ENCODE measurements around the gene TRPC6.
"Not testable (repeated sequence)": the region's sequence is repeated elsewhere in the genome, so short reads cannot be mapped to it uniquely, and the experiment has no call there.

TRPC6 gene

DNA sequence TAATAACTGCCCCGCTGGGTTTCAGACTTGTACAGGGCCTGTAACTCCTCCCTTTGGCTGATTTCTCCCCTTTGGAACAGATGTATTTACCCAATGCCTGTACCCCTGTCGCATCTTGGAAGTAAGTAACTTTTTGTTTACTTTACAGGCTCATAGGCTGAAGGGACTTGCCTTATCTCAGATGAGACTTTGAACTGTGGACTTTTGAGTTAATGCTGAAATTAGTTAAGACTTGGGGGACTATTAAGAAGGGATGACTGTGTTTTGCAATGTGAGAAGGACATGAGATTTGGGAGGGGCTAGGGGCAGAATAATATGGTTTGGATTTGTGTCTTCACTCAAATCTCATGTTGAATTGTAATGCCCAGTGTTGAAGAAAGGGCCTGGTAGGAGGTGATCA, 62.0 kb downstream of the TRPC6 start:
- DNase-seq, result no peak

DNA sequence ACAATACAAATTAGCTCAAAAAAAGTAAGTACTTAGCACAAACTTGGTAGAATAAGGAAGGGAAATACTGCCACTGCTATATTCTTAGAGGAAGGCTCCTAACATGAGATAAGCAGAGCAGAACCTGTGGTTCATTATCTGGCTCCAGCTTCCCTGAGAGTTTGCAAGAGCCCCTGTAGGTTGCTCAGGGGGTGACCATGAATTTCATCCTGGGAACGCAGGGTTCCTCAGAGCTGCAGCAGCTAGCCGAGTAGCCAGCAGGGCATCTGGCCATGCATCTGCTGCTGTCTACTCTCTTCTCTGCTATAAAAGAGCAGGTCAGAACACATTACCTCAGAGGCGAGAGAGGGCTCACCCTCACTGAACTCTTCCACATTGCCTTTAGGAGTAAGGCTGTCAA, 67.3 kb downstream of the TRPC6 start:
- no peak for DNase-seq

DNA sequence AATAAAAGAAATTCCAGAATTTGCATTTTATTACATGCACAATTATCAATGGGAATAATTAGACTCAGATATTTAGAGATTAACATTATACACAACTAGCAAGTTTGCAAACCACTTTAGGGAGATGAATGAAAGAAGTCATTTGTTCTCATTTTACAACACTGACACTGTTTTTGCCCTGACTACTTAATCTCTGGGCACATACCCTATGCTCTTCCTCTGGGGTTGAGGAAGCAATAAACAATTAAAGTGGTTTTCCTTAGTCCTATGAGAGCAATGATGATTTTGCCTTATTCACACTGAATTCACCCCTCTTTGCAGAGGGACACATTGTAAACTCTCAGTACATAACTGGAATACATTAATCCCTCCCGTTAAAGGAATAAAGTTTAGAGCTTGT, 72.7 kb downstream of the TRPC6 start:
- no peak for DNase-seq

DNA sequence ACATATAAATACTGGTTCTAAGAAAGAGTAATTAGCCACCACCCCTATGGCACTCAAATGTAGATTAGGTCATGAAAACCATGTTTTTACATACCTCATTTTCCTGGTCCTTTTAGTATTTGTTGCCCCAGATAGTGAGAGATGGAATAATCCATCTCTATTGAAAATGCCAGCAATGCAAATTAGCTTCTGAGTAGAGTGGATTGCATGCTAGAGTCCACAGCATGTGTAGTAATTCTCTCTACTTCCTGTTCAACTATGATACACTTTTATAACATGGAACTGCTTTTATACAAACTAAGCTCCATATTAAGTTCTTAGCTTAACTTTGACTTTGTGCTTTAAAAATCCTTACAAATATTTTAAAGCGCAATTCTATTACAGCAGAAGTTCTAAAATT, 73.2 kb downstream of the TRPC6 start:
- DNase-seq, result no peak

DNA sequence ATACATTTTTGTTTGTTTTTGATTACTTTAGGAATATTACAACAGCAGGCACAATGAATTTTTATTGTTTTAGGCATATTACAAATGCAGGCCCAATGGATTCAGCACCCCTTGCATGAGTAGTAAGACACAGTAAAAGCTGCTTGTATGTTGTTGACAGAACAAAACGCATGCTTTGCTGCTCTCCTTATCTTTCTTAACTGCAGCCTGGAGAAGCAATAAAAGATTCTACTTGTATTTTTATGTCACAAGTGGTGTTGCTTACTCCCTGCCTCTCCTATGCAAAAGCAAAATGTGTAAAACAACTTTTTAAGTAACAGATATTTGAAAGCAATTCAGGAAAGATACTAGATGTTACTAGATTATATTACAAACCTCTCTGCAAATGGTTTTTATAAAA, 73.9 kb downstream of the TRPC6 start:
- no peak for DNase-seq

DNA sequence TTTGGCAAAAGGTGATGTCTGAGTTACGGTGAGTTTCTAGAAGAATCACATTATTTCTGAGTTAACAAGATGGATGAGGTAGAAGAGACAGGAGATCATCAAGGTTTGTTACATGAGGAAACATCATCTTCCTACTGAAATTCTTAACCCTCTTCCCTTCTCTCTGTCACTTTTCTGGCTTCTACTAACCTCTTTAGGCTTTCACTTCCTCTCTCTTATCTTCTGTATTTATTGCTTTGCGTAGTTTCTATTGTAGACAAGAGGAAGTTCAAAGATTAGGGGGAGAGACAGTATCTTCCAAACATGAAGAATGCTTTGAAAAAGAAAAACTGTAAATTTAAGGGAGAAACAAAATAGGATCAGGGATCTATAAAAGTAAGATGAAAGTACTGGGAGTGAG, 75.4 kb downstream of the TRPC6 start:
- no peak for DNase-seq

DNA sequence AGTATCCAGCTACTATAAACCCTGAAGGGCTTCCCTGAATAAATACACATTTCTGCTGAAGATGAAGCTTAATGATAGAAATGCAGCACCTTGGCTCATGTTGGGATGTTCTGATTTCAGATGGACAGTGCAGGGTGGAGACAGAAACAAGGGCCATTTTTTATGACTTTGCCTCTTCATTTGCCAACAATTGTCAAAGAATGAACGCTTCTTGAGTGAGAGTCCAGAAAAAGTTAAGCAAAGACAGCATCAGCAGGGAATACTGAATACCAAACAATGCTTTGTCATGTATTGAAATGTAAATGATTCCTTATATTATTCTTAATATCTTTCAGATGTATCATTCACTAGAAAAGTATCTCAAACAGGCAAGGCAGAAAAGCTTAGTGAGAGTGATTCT, 84.9 kb downstream of the TRPC6 start:
- DNase-seq, result no peak

DNA sequence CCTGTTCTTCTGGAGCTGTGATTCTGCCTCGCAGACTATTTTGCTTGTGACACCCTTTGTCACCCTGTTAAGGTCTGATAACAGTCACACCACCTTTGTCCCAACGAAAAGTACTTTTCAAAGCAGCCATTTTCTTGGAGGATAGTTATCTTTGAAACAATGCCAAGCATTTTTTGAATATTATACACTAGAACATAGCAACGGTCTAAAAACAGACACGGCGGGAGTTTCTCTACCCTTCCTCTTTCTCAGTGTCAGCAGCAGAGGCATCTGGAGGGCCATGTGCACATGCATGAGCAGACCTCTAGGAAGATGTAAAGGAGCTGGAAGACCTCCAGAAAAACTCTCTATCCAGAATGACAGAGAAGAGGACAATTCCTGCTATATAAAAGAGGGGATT, 86.5 kb downstream of the TRPC6 start:
- DNase-seq, result no peak

DNA sequence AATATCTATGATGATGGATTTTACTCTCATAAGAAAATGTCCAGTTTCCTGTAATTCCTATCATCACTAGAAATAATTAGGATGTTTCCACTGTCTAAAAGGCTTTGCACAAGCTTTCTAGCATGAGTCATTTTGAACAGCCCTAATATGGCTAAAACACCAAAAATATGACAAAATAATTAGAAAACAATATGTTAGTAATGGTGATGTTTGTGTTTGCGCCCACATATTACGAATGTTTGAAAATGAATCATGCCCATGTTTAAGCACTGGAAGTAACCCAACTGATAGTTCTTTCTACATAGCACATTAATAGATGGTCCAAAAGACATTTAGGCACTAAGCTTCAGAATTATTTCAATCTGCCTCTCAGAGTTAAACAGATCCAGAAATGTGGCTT, 96.0 kb downstream of the TRPC6 start:
- no peak for DNase-seq

DNA sequence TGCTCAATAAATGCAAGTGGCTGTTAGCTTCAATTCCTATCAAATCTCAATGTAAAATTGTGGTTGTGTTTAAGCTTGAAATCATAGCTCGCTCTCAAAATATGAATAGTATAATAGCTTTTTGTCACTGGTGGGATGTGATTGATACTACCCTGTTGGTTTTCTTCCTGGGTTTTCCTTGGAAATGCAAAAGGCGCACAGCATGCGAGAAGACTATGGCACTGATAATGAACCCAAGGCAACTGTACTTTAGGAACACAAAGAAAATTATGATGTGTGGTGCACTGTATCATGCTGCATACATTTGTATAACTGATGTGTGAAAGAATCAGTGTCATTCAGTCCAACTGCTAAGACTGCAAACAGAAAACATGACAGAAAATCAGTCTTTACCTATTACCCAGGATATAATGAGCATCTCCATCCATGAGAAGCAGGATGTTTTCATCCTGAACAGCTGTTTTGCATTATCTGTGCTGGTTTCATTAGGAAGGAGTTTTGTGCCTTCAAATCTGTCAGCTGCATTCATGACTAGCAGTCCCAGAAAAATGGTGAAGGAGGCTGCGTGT, 101.2 kb downstream of the TRPC6 start:
- DNase-seq, result no peak

DNA sequence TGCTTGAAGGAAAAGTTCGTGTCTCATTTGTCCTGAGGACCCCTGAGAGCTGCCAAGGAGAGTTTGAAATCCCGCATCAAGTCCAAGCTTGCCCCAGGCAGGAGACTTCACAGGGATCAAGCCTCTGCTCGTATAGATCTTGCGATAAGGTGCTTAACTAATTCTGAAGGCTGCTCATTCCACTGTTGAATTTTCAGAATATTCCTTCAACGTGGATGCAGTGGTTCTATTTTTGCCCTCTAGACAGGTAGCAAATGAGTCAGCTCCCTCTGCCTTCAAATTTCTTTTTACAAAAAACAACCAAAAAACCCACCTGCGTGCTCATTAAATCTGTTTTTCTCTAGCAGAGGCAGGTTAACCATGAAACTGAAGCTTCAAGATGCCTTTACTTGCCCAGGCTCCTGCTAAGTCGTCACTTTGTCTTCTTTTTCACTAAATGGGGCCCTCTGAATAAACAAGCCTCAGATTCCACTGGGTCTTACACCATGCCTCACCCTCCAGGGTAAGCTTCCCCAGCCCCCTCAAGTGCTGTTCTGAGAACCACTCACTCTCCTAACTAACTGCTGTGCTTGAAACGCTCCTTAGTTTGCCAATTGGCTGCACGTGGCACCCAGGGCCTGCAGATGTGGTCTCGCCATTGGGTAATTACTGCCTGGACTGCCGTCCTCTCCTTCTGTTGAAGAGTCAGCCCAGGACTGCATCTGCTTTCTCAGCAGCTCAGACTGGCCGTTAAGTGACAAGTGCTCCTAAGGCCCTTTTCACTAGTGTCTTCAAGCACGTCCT, 105.0 kb downstream of the TRPC6 start:
- DNase-seq, result no peak

DNA sequence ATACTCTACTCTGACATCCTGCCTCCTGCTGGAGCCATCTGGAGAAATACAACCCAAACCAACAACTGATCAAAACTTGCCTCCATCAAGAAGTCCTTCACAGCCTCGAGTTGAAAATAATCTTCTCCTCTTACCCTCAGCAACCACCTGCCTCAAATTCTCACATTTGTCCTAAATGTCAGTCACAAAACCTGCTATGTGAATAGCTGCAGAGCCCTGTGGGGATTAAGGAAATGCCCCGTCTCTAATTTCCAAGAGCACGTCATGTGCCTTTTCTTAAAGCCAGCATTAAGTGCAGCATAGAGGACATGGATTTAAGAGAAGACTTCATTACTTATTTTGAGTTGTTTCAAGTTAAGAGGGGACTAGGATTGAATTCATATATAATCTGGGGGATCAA, 105.9 kb downstream of the TRPC6 start:
- DNase-seq, result no peak

DNA sequence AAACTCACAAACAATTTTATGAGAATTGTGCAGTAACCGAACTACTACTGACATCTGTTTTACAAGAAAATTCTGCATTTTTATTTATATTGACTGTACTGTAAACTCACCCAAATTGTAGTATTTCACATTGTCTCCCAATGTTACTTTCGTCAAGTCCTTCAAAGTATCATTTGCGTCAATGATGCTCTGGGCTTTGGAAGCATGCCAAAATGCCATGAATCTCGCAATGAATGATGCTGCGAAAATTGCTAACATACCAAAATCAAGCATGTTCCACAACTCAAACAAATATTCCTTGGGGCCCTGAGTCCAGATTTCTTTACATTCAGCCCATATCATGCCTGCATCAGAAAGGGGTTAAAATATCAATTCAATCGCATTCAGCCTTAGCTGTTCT, 107.6 kb downstream of the TRPC6 start:
- DNase-seq, result no peak

DNA sequence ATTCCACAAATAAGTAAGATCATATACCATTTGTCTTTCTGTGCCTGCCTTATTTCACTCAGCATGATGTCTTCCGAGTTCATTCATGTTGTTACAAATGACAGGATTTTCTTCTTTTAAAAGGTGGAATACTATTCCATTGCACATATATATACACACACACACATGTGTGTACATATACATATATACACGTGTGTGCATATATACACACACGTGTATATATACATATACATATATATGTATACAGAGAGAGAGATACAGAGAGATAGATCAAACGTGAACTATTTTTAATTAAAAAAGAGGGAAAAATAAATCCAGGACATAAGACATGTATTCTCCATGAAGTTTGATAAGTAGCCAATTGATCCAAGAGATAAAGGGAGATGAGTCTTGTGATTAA, 108.1 kb downstream of the TRPC6 start:
- no peak for DNase-seq

DNA sequence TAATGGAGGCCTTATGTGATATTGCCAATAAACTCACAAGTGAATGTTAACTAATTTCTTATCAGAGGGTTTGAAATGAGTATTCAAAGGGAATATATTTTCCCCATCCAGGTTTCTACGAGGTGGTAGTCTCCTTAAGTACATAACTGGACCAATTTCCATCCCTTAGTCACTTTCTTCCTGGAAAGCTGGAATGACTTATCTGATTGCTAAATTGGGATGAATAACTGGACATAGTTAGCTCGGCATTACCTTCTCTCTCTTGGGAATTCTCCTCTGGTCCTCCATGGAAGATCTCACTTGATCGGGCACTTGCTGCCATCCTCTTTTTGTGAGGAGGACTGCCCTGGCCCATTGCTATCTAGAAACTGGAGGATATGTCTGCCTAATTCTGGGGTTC, 109.1 kb downstream of the TRPC6 start:
- DNase-seq, result no peak

DNA sequence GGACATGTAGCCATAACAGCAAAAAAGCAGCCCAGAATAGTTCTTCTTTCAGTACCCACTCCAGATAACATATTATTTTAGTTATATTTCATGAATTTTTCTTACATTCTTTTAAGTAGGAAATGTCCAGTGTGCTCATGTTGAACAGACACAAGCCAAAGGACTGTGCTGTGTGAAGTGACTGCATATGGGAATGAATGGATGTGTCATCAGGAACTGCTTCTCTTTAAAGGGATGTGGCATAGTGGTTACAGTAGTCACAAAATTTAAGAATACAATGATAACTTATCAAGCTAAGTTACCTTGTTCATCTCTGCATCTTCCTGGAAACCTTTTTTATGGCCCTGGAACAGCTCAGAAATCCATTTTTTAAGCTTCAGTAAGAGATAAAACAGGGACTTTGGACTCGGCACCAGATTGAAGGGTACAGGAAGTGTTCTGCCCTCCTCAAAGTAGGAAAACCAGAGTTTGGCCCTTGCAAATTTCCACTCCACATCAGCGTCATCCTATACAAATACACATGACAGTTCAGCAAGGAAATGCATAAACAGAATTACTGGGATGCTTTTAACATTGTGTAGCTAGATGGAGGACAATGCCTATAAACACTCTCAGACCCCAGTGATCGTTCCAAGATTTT, 112.8 kb downstream of the TRPC6 start:
- no peak for DNase-seq

DNA sequence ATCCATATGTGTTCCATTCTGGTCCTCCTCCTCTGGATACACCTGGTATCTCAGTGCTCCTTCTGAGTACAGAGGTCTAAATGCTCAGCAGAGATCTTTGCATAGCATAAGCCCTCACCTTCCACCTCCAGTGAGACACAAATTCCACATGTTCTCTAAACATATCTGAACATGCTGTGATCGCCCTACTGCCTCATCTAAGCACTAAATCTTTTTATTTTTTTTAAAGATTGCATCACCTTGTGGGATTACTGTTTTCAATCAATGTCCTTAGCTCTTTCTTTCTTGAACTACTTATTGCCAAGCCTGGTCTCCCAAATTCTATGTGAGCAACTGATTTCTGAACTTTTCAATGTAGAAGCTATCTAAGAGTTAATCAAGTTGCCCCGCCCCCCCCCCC, 113.4 kb downstream of the TRPC6 start:
- DNase-seq, result no peak

DNA sequence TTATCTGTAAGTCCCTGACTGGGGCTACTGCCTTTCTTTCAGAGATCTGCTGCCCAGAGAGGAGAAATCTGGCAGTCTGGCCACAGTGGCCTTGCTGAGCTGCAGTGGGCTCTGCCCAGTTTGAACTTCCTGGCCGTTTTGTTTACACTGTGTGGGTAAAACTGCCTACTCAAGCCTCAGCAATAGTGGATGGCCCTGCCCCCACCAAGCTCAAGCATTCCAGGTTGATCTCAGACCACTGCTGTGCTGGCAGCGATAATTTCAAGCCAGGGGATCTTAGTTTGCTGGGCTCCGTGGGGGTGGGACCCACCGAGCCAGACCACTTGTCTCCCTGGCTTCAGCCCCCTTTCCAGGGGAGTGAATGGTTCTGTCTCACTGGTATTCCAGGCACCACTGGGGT, 117.5 kb downstream of the TRPC6 start:
- DNase-seq, result no peak

DNA sequence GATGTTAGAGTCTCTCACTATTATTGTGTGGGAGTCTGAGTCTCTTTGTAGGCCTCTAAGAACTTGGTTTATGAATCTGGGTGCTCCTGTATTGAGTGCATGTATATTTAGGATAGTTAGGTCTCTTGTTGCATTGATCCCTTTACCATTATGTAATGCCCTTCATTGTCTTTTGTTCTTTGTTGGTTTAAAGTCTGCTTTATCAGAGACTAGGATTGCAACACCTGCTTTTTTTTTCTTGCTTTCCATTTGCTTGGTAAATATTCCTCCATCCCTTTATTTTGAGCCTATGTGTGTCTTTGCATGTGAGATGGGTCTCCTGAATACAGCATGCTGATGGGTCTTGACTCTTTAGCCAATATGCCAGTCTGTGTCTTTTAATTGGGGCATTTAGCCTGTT, 119.4 kb downstream of the TRPC6 start:
- not testable (repeated sequence) for DNase-seq

DNA sequence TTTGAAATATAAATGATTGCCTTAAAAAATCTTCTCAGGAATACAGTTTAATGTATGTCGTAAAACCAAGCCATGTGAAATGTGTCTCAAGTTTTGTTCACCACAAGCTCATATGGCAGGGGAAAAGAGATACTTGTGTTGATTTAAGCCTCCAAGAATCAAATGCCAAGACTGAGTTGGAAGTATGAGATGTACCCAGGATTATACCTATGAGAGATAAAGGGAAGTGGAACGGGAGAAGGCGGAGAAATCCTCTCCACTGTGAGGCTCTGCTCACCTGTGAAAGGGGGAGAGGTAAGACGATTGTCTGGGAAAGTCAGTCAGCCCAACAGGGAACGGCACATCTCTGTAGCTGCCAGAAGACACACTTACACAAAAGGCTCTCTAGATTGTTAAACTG, 124.8 kb downstream of the TRPC6 start:
- no peak for DNase-seq

DNA sequence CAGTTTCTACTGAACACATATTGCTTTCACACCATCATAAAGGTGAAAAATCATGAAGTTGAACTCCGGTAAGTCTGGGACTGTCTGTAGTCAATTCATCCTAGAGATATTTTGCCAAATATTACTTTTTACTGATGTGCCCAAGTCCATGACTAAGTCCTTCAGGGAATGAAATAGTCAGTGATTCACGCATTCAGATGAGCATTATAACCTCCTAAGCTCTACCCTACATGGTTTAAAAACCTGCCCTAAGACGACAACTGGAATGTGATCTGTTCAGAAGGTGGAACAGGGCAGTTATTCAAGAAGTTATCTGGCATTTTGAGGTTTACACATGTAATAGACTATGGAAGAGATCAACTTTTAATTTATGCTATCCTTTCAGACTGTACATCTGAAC, 125.6 kb downstream of the TRPC6 start:
- no peak for DNase-seq

DNA sequence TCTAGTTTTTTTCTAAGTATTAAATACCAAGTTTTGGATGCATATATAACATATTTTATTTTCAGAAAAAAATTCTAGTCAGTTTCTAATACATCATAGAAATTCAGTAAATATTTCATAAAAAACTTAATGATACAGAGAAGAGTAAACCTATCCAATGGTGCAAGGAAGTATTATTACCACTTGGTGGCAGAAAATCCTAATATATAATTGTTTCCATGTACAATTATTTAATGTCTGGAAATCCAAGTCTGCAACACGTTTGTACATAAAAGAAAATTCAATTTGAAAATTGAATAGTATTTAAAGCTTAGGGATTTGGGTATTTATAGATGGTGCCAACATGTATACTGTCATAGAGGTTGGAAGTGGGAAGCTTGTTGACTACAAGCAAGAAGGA, 127.0 kb downstream of the TRPC6 start:
- DNase-seq, result no peak

DNA sequence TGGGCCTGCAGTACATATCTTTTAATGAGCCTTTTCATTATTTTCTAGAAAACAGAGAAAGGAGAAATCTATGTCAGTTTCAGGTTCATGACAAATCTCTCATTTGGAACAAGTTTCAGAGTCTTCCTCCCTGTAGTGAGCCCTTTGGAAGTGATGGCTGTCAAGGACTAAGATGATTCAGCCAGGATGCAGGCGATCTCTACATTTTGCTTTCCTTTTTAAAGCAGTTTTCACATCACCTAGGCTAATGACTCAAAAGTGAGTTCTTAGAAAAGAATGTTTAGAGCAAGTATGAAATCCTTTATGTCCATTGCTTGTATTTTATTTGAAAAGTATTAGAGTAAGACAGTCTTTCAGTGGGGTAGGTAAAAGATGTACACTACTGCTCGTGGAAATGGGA, 130.1 kb downstream of the TRPC6 start:
- DNase-seq, result no peak

DNA sequence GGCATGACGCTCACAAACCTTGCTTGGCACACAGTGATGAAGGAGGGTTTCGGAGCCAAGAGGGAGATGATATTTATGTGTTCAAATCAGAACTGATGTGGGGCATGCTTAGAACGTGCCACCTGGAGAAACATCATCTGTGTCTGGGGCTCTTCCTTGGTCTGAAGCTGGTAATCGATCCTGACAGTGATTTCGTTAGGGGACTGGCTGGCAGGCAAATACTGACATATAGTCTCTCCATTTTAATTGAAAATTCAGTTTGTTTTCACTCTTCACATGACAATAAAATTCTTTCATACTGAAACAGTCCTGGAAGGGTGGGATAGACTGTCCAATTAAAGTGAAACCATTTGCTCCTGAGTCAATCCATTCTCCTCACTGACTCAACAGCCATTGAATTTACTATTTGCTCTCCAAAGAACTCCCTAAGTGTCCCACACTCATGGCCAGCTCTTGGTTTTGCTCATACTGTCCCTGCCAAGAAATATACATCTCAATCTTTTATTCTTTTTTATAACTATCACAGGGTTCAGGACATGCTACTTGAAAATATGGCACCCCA, 134.8 kb downstream of the TRPC6 start:
- no peak for DNase-seq
